ENCODE measurements around the gene CTDSP1. TPM values are rescaled to one million over a fixed set of nuclear protein-coding genes. Genes with fewer than 3 reads are reported as not detected.

Gene CTDSP1
- total and polyA plus RNA-seq, 8 donors = 54.2 to 90.8 (median 76.3) TPM

DNA sequence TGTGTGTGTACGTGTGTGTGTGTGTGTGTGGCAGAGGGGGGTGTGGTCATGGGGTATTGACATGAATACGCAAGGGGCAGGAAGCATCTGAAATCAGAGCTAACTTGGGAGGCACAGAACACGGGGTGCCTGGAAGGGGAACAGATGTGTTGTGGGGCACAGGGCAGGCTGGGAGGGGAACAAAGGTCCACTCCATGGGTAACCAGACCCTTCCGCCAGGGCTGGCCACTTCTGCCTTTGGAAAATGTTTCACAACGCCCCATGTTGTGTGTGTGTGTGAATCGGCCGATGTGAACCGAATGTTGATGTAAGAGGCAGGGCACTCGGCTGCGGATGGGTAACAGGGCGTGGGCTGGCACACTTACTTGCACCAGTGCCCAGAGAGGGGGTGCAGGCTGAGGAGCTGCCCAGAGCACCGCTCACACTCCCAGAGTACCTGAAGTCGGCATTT is 17.7 kb upstream of the CTDSP1 start, which contains the start of gene SLC11A1:
Gene SLC11A1, plus strand, starts transcription at position 358 of the 451 bp plus-strand sequence. CDS start 96 bp downstream, outside the sequence.
- DNase-seq = peak in 1 of 6 donors; percentile 64
- no peaks in the 10 kb centered on the region for H3K36me3 ChIP-seq
- H3K27ac ChIP-seq = peak within 1 kb of the TSS in 2 of 4 donors; percentile 30 to 44
- 73 to 91% methylated on average over 13 of the region's 13 CpGs for WGBS, 2 donors
- peaks cover 0 to 3% (median 0%) of the 10 kb centered on the region in 3 donors for H3K4me1 ChIP-seq
- H3K27me3 ChIP-seq = no peaks in the 10 kb centered on the region
- ATAC-seq = peak in 3 of 4 donors; percentile 39 to 72 (median 63)
- H3K4me3 ChIP-seq = peak within 1 kb of the TSS in 1 of 4 donors; percentile 6
- H3K9me3 ChIP-seq = no peaks in the 10 kb centered on the region
- TF ChIP-seq, protein P1, sequence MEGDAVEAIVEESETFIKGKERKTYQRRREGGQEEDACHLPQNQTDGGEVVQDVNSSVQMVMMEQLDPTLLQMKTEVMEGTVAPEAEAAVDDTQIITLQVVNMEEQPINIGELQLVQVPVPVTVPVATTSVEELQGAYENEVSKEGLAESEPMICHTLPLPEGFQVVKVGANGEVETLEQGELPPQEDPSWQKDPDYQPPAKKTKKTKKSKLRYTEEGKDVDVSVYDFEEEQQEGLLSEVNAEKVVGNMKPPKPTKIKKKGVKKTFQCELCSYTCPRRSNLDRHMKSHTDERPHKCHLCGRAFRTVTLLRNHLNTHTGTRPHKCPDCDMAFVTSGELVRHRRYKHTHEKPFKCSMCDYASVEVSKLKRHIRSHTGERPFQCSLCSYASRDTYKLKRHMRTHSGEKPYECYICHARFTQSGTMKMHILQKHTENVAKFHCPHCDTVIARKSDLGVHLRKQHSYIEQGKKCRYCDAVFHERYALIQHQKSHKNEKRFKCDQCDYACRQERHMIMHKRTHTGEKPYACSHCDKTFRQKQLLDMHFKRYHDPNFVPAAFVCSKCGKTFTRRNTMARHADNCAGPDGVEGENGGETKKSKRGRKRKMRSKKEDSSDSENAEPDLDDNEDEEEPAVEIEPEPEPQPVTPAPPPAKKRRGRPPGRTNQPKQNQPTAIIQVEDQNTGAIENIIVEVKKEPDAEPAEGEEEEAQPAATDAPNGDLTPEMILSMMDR (IDR thresholded peaks at IDR 0.05) = no peak
- FAIRE-seq = no peak
- intact Hi-C loops (cut with DNase I) = loop anchor here in 1 of 3 donors (10.0 kb wide), 1 partner anchor 197 kb away; no protein-coding TSS in a partner anchor

DNA sequence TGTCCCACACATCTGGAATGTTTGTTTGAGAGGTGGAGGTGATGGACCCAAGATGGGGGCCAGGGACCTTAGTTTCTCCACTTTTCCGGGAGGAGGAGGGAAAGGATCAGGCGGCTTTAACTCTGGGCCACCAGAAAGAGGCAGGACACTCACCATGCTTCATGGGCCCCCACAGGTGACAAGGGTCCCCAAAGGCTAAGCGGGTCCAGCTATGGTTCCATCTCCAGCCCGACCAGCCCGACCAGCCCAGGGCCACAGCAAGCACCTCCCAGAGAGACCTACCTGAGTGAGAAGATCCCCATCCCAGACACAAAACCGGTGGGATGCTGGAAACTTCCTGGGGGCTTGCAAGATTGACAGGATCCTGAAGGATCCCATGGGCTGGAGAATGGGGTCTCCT is 16.9 kb upstream of the CTDSP1 start:
- H3K4me1 ChIP-seq = peaks cover 0 to 6% (median 0%) of the 10 kb centered on the region in 3 donors
- H3K27ac ChIP-seq = peak overlapping the region in 2 of 4 donors; percentile 30 to 44
- no peaks in the 10 kb centered on the region for H3K9me3 ChIP-seq
- H3K4me3 ChIP-seq = peak overlapping the region in 1 of 4 donors; percentile 6
- no peak for FAIRE-seq
- TF ChIP-seq, protein P1 (IDR thresholded peaks at IDR 0.05) = no peak
- no peak for DNase-seq
- 86 to 96% methylated on average over 6 of the region's 6 CpGs for WGBS, 2 donors
- no peak for ATAC-seq
- no peaks in the 10 kb centered on the region for H3K36me3 ChIP-seq
- intact Hi-C loops (cut with DNase I) = loop anchor here in 1 of 3 donors (10.0 kb wide), 1 partner anchor 198 kb away; no protein-coding TSS in a partner anchor
- H3K27me3 ChIP-seq = no peaks in the 10 kb centered on the region

DNA sequence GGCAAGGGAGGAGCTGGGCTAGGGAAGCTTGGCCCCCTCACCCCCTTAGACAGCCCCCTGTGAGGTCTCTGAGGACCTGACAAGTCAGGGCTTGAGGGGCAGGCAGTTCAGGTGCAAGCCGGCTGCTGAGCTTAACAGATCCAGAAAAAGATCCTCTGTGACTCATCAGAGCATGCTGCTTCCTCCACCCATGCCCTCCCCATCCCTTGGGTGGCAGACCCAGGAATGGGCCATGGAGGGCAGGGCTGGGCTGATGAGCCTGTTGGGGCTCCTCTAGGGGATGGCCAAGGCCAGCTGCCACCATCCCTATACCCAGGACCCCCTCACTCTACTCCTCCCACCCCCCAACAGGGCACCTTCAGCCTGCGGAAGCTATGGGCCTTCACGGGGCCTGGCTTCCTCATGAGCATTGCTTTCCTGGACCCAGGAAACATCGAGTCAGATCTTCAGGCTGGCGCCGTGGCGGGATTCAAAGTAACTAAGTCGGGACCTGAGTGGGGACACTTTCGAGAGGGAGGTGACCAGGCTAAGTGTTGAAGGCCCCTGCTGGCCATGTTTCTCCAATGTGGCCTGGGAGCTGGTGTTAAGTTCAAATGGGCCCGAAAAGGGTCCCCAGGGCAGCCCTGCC is 15.7 kb upstream of the CTDSP1 start:
- H3K9me3 ChIP-seq = no peaks in the 10 kb centered on the region
- no peaks in the 10 kb centered on the region for H3K36me3 ChIP-seq
- intact Hi-C loops (cut with DNase I) = loop anchor here in 1 of 3 donors (10.0 kb wide), 1 partner anchor 199 kb away; no protein-coding TSS in a partner anchor
- no peak overlapping the region for H3K4me3 ChIP-seq
- no peak overlapping the region for H3K27ac ChIP-seq
- TF ChIP-seq, protein P1 (IDR thresholded peaks at IDR 0.05) = no peak
- DNase-seq = no peak
- no peak for ATAC-seq
- peaks cover 0 to 6% (median 0%) of the 10 kb centered on the region in 3 donors for H3K4me1 ChIP-seq
- WGBS, 2 donors = 88 to 89% methylated on average over 10 of the region's 10 CpGs
- H3K27me3 ChIP-seq = no peaks in the 10 kb centered on the region
- FAIRE-seq = no peak

DNA sequence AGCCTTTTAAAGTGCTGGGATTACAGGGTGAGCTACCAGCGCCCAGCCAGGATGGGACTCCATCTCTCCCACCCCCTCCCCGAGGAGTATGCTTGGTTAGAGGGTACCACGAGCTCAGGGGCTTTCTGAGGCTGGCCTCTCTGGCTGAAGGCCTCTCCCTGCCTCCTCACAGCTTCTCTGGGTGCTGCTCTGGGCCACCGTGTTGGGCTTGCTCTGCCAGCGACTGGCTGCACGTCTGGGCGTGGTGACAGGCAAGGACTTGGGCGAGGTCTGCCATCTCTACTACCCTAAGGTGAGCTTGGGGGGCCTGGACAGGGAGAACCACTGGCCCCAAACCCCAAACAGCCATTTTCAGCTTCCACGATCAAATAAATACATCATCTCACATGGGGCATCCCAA is 14.7 kb upstream of the CTDSP1 start:
- DNase-seq = no peak
- no peak for FAIRE-seq
- H3K4me1 ChIP-seq = peaks cover 0 to 6% (median 0%) of the 10 kb centered on the region in 3 donors
- no peaks in the 10 kb centered on the region for H3K27me3 ChIP-seq
- WGBS, 2 donors = 80 to 82% methylated on average over 9 of the region's 9 CpGs
- no peaks in the 10 kb centered on the region for H3K9me3 ChIP-seq
- TF ChIP-seq, protein P1 (IDR thresholded peaks at IDR 0.05) = no peak
- H3K4me3 ChIP-seq = no peak overlapping the region
- H3K36me3 ChIP-seq = no peaks in the 10 kb centered on the region
- H3K27ac ChIP-seq = no peak overlapping the region
- ATAC-seq = no peak
- intact Hi-C loops (cut with DNase I) = loop anchor here in 1 of 3 donors (10.0 kb wide), 1 partner anchor 200 kb away; no protein-coding TSS in a partner anchor

Measured in pancreas (tissue), 10 donors.